Erythroblast (primary cell): ENCODE data around the gene S100A7A.

Experiments
- GATA1 ChIP-seq: IDR thresholded peaks from 2 replicates; pipeline ENCODE4 v1.6.1; 2011; ENCODE audit warnings: low read depth, mild to moderate bottlenecking, control low read depth, low read length, moderate library complexity
- POLR2A ChIP-seq: IDR thresholded peaks from 2 replicates; pipeline ENCODE4 v1.6.1; 2011; ENCODE audit warnings: mild to moderate bottlenecking, low read length

DNA sequence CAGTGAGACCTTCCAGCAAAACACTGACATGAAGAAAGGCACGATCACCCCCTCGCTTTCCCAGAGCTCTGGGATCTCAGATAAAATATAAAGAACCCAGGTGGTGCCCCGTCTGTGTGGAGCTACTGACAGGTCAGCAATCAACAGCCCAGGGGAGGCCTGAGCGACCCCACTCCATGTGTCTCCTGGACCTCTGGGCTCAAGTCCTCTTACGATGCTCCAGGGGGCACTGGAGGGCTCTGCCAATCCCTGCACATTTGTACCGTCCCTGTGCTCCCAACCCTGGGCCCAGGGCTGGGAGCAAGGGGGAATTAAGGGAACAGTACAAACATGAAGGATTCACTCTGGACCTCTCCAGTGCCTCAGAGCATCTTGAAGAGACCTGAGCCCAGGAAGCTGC is 12.5 kb downstream of the S100A7A start:
- TF ChIP-seq POLR2A (no peak), GATA1 (no peak)
